Parathyroid adenoma (tissue), 2 donors: ENCODE data around the gene GRIN2A.

Experiments used
- H2AFZ ChIP-seq: fragments of 300-600 bp; sonication (generic); one replicate; pipeline ENCODE4 v1.7.0; 2017; ENCODE audit warnings: antibody characterized with exemption, mild to moderate bottlenecking
- H3K27ac ChIP-seq: fragments of 300-600 bp; sonication (generic); one replicate; pipeline ENCODE4 v1.7.0; 2017
- H3K27me3 ChIP-seq: fragments of 300-600 bp; sonication (generic); one replicate; pipeline ENCODE4 v1.7.0; 2017; ENCODE audit warnings: low read length; ENCODE audit not compliant: control insufficient read depth, insufficient read depth
- H3K36me3 ChIP-seq: fragments of 300-600 bp; sonication (generic); one replicate; pipeline ENCODE4 v1.7.0; 2017; ENCODE audit warnings: low read length; ENCODE audit not compliant: control insufficient read depth, insufficient read depth
- H3K4me1 ChIP-seq: fragments of 300-600 bp; sonication (generic); one replicate; pipeline ENCODE4 v1.7.0; 2017; ENCODE audit warnings: control low read depth
- H3K4me2 ChIP-seq: fragments of 300-600 bp; sonication (generic); one replicate; pipeline ENCODE4 v1.7.0; 2017; ENCODE audit warnings: low read length
- H3K4me3 ChIP-seq: fragments of 300-600 bp; sonication (generic); one replicate; pipeline ENCODE4 v1.7.0; 2017; ENCODE audit warnings: low read depth, low read length
- H3K79me2 ChIP-seq: fragments of 300-600 bp; sonication (generic); one replicate; pipeline ENCODE4 v1.7.0; 2017; ENCODE audit warnings: control low read depth
- H3K9ac ChIP-seq: fragments of 300-600 bp; sonication (generic); one replicate; pipeline ENCODE4 v1.7.0; 2017; ENCODE audit warnings: mild to moderate bottlenecking
- H3K9me3 ChIP-seq: fragments of 300-600 bp; sonication (generic); one replicate; pipeline ENCODE4 v1.7.0; 2017; ENCODE audit warnings: low read length; ENCODE audit not compliant: control insufficient read depth
- CTCF ChIP-seq: fragments of 300-600 bp; sonication (generic); IDR thresholded peaks from one replicate; pipeline ENCODE4 v1.7.0; 2017; ENCODE audit warnings: antibody characterized with exemption, mild to moderate bottlenecking
- donor health status: primary hyperparathyroidism.

The GRIN2A gene

DNA sequence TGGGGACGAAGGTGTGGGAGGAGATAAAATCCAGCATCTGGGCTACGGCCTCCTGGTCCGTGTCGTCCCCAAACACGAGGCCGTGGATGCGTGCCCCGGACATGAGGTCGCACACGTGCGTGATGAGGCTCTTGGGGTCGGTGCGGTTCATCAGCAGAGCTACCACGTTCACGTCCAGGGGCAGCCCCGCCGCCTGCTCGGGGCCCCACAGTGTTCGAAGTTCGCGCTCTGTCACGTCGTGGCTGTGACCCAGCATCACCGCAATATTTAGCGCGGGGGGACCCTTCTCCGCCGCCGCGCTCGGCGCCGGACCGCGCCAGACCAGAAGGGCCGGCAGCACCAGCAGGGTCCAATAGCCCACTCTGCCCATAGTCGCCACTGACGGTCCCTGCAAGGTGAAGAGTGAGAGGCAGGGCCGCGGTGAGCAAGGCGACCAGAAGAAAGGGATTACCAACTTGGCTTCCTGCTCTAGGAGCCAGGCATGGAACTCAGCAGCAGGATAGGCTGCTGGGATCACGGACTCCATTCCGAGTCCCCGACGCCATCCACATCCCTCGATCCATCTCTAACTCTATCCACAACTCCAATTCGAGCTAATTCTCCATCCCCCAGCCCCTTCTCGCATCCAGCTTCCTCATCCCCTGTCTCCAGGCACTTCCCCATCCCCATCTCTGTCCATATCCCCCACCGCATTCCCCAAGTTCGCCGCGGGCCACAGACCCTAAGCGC, 2.0 kb downstream of the GRIN2A start:
- Histone ChIP-seq H3K9ac (no peak overlapping the region), H3K4me2 (no peak overlapping the region), H3K4me1 (no peaks in the 10 kb centered on the region), H3K36me3 (no peaks in the 10 kb centered on the region), H3K27me3 (peaks cover 5% of the 10 kb centered on the region), H2AFZ (no peak overlapping the region), H3K79me2 (no peaks in the 10 kb centered on the region), H3K27ac (no peak overlapping the region), H3K9me3 (no peaks in the 10 kb centered on the region), H3K4me3 (no peak overlapping the region)
- TF ChIP-seq CTCF: no peak

GRCh38 chr16:10178526-10178925, 3.7 kb downstream of the GRIN2A start:
- H3K4me3 ChIP-seq: no peak overlapping the region

GRCh38 chr16:10178080-10178479, 4.1 kb downstream of the GRIN2A start:
- Histone ChIP-seq H3K9ac (no peak overlapping the region), H3K4me2 (no peak overlapping the region), H3K27me3 (peaks cover 5% of the 10 kb centered on the region), H3K79me2 (no peaks in the 10 kb centered on the region), H3K36me3 (no peaks in the 10 kb centered on the region), H3K27ac (no peak overlapping the region), H3K4me1 (no peaks in the 10 kb centered on the region), H2AFZ (no peak overlapping the region), H3K9me3 (no peaks in the 10 kb centered on the region), H3K4me3 (no peak overlapping the region)
- TF ChIP-seq CTCF: no peak

More at GRCh38 chr16:10178526-10178925, 3.7 kb downstream of the GRIN2A start:
- Histone ChIP-seq H2AFZ (no peak overlapping the region), H3K9me3 (no peaks in the 10 kb centered on the region), H3K4me1 (no peaks in the 10 kb centered on the region), H3K36me3 (no peaks in the 10 kb centered on the region), H3K27me3 (peaks cover 5% of the 10 kb centered on the region), H3K4me2 (no peak overlapping the region), H3K79me2 (no peaks in the 10 kb centered on the region), H3K27ac (no peak overlapping the region), H3K9ac (no peak overlapping the region)
- TF ChIP-seq CTCF: no peak

GRCh38 chr16:10172848-10173655, 9.2 kb downstream of the GRIN2A start:
- H3K4me1 ChIP-seq: no peaks in the 10 kb centered on the region
- no peak overlapping the region for H3K4me3 ChIP-seq
- no peak overlapping the region for H3K9ac ChIP-seq
- no peaks in the 10 kb centered on the region for H3K27me3 ChIP-seq
- no peak overlapping the region for H3K4me2 ChIP-seq
- no peaks in the 10 kb centered on the region for H3K36me3 ChIP-seq
- H3K9me3 ChIP-seq: no peaks in the 10 kb centered on the region
- H3K79me2 ChIP-seq: no peaks in the 10 kb centered on the region
- H3K27ac ChIP-seq: no peak overlapping the region
- no peak overlapping the region for H2AFZ ChIP-seq
- TF ChIP-seq CTCF: no peak
